ENCODE measurements around the gene SNTB2. TPM values are rescaled to one million over a fixed set of nuclear protein-coding genes. Genes with fewer than 3 reads are reported as not detected.

The SNTB2 gene
- total and polyA plus RNA-seq, 2 of the 8 experiments (the other 6 are each of a cell fraction or from before 2014, with no cell fraction given), result 6.0 to 16.1 TPM

- TF ChIP-seq RBBP5 (IDR thresholded peaks at IDR 0.05; ENCODE audit: borderline replicate concordance, low read depth, low read length) (peak; percentile 63; the same call in 1 of the 2 replicates), SIRT6 (IDR thresholded peaks at IDR 0.05; ENCODE audit: low read length) (no peak)
These were observed 123.9 kb downstream of the SNTB2 start, which contains the start of gene VPS4A (continued) for GRCh38 chr16:69310653-69311532.
